Sigmoid colon (tissue), 3 donors: ENCODE measurements around the gene CDH1.

Experiments
- CTCF ChIP-seq, 4 experiments: fragments of 450-650 bp in 3 of 4; fragments of 200-600 bp in 1 of 4; IDR thresholded peaks; one replicate each; pipeline ENCODE4 v1.5.1; 2016 to 2019; ENCODE audit warnings: antibody characterized with exemption in 4 of 4, mild to moderate bottlenecking in 3 of 4, moderate library complexity in 2 of 4
- POLR2A ChIP-seq, 2 donors: fragments of 450-650 bp; IDR thresholded peaks; one replicate each; pipeline ENCODE4 v1.6.1; 2016; ENCODE audit warnings: antibody characterized with exemption in 2 of 2, mild to moderate bottlenecking in 2 of 2, moderate library complexity in 2 of 2

GRCh38 chr16:68866933-68867332, 129.8 kb downstream of the CDH1 start:
- no peak for TF ChIP-seq CTCF (IDR thresholded peaks at IDR 0.05)
- no peak for TF ChIP-seq POLR2A (IDR thresholded peaks at IDR 0.05)
